M059J (cell line): ENCODE data around the gene TEX53. TPM values are rescaled to one million over a fixed set of nuclear protein-coding genes. Genes with fewer than 3 reads are reported as not detected.

Experiments used
- DNase-seq: peaks from one replicate; pipeline ENCODE4 v3.0.0-alpha.2; 2012; ENCODE audit warnings: low read depth
- total RNA-seq: library from RNA; depleted of rRNA; stranded (reverse); fragments of >200 nt; shearing (Covaris generic); gene quantifications from 2 replicates; pipeline ENCODE4 v1.2.3, GENCODE V29; 2014; rRNA removed

The TEX53 gene
- not detected in 2 replicates for total RNA-seq

- DNase-seq = no peak
Measured at GRCh38 chr9:114657705-114658104, at the start of gene TEX53. Gene TEX53 (minus strand): TSS chr9:114657805. CDS start chr9:114657774, 31 bp downstream.

GRCh38 chr9:114706711-114707110, 49.1 kb upstream of the TEX53 start:
- DNase-seq = no peak

GRCh38 chr9:114701988-114702387, 44.4 kb upstream of the TEX53 start:
- DNase-seq = peak; percentile 82

GRCh38 chr9:114697951-114698351, 40.3 kb upstream of the TEX53 start:
- DNase-seq = no peak

- DNase-seq = peak; percentile 82
Measured at GRCh38 chr9:114696814-114697544, 39.4 kb upstream of the TEX53 start.

- no peak for DNase-seq
Measured at GRCh38 chr9:114695948-114696347, 38.3 kb upstream of the TEX53 start.

- peak; percentile 60 for DNase-seq
Measured at GRCh38 chr9:114694719-114695269, 37.2 kb upstream of the TEX53 start.

GRCh38 chr9:114694146-114694545, 36.5 kb upstream of the TEX53 start:
- DNase-seq = peak; percentile 95

- DNase-seq = peak; percentile 18
Measured at GRCh38 chr9:114693248-114693855, 35.7 kb upstream of the TEX53 start.

GRCh38 chr9:114691956-114692295, 34.3 kb upstream of the TEX53 start:
- DNase-seq = no peak

GRCh38 chr9:114691046-114691955, 33.7 kb upstream of the TEX53 start:
- DNase-seq = peak; percentile 98

GRCh38 chr9:114690308-114690707, 32.7 kb upstream of the TEX53 start:
- no peak for DNase-seq

GRCh38 chr9:114689813-114690212, 32.2 kb upstream of the TEX53 start:
- DNase-seq = no peak

- no peak for DNase-seq
Measured at GRCh38 chr9:114688909-114689610, 31.5 kb upstream of the TEX53 start.

GRCh38 chr9:114688379-114688778, 30.8 kb upstream of the TEX53 start:
- DNase-seq = no peak

GRCh38 chr9:114687034-114687433, 29.4 kb upstream of the TEX53 start:
- DNase-seq = peak; percentile 61

- no peak for DNase-seq
Measured at GRCh38 chr9:114685951-114686350, 28.3 kb upstream of the TEX53 start.

GRCh38 chr9:114684036-114684435, 26.4 kb upstream of the TEX53 start:
- no peak for DNase-seq

GRCh38 chr9:114682846-114683245, 25.2 kb upstream of the TEX53 start:
- DNase-seq = no peak

GRCh38 chr9:114681594-114682332, 24.2 kb upstream of the TEX53 start, which contains the start of gene TEX48:
Gene TEX48 (minus strand): TSS chr9:114682192. CDS start chr9:114671723, 10,469 bp downstream.
- peak; percentile 84 for DNase-seq
